Cardiac muscle cell (in vitro differentiated cells and primary cell): ENCODE results near the gene HSD3B7. TPM values are rescaled to one million over a fixed set of nuclear protein-coding genes. Genes with fewer than 3 reads are reported as not detected.
A peak's percentile ranks its signal among the peaks of the same experiment; 100 is the strongest.

Source experiments
- DNase-seq, 2 donors: peaks; one replicate each; pipeline versions ENCODE4 v3.0.0 to v3.0.0-alpha.2; 2010 to 2017; ENCODE audit warnings: low read depth in 1 of 2, low spot score in 1 of 2
- H3K27ac ChIP-seq: fragments of 200-600 bp; sonication (generic); 2 replicates; pipeline ENCODE4 v1.5.1; 2016
- H3K27me3 ChIP-seq: fragments of 200-600 bp; sonication (generic); 2 replicates; pipeline ENCODE4 v1.6.0; 2016; ENCODE audit warnings: control low read depth
- H3K36me3 ChIP-seq: fragments of 200-600 bp; sonication (generic); 2 replicates; pipeline ENCODE4 v1.5.1; 2016; ENCODE audit warnings: control low read depth
- H3K4me1 ChIP-seq: fragments of 200-600 bp; sonication (generic); 2 replicates; pipeline ENCODE4 v1.8.1; 2017; ENCODE audit warnings: low read depth, mild to moderate bottlenecking, mixed run types
- H3K4me3 ChIP-seq: fragments of 200-600 bp; sonication (generic); 2 replicates; pipeline ENCODE4 v1.5.1; 2016; ENCODE audit warnings: mild to moderate bottlenecking
- H3K9me3 ChIP-seq: fragments of 200-600 bp; sonication (generic); 2 replicates; pipeline ENCODE4 v1.5.1; 2017; ENCODE audit warnings: low read depth, mild to moderate bottlenecking, control low read depth
- CTCF ChIP-seq: IDR thresholded peaks from 2 replicates; pipeline ENCODE4 v1.5.1; 2012; ENCODE audit warnings: low read depth, mild to moderate bottlenecking, low read length
- polyA plus RNA-seq: library from polyadenylated mRNA; unstranded; fragments of >200 nt; fragmentation: Nextera tagmentation; extraction: Ambion mirVana; gene quantifications from 2 replicates; pipeline ENCODE4 v1.2.1, GENCODE V29; 2016
- total RNA-seq: library from RNA; depleted of rRNA; stranded (reverse); fragments of >200 nt; gene quantifications from 2 replicates; pipeline ENCODE4 v1.2.3, GENCODE V29; 2016

The HSD3B7 gene
- total and polyA plus RNA-seq, 2 experiments from 2014 or later, result 5.8 to 8.5 TPM

GRCh38 chr16:30949650-30950515, 35.1 kb upstream of the HSD3B7 start:
- DNase-seq, result peak; percentile 66 to 82
- Histone ChIP-seq H3K4me3 (peak overlapping the region; percentile 95), H3K27ac (peak overlapping the region; percentile 92), H3K4me1 (peaks cover 4% of the 10 kb centered on the region), H3K27me3 (no peaks in the 10 kb centered on the region), H3K36me3 (peaks cover 2% of the 10 kb centered on the region), H3K9me3 (no peaks in the 10 kb centered on the region)
- no peak for TF ChIP-seq CTCF

GRCh38 chr16:30950516-30951065, 34.4 kb upstream of the HSD3B7 start:
- peak overlapping the region; percentile 95 for H3K4me3 ChIP-seq
- no peak for DNase-seq
- H3K27me3 ChIP-seq, result no peaks in the 10 kb centered on the region
- no peak for TF ChIP-seq CTCF
- no peaks in the 10 kb centered on the region for H3K36me3 ChIP-seq
- H3K4me1 ChIP-seq, result peaks cover 4% of the 10 kb centered on the region
- H3K27ac ChIP-seq, result peak overlapping the region; percentile 92
- no peaks in the 10 kb centered on the region for H3K9me3 ChIP-seq

GRCh38 chr16:30951193-30951592, 33.8 kb upstream of the HSD3B7 start:
- no peaks in the 10 kb centered on the region for H3K36me3 ChIP-seq
- peak overlapping the region; percentile 92 for H3K27ac ChIP-seq
- H3K9me3 ChIP-seq, result no peaks in the 10 kb centered on the region
- H3K4me1 ChIP-seq, result peaks cover 4% of the 10 kb centered on the region
- H3K27me3 ChIP-seq, result no peaks in the 10 kb centered on the region
- no peak for TF ChIP-seq CTCF
- no peak overlapping the region for H3K4me3 ChIP-seq
- DNase-seq, result no peak

GRCh38 chr16:30951750-30952149, 33.3 kb upstream of the HSD3B7 start:
- H3K27me3 ChIP-seq, result no peaks in the 10 kb centered on the region
- no peak for TF ChIP-seq CTCF
- H3K4me1 ChIP-seq, result peaks cover 4% of the 10 kb centered on the region
- H3K4me3 ChIP-seq, result no peak overlapping the region
- H3K36me3 ChIP-seq, result no peaks in the 10 kb centered on the region
- peak in 1 of 2 donors; percentile 85 for DNase-seq
- H3K9me3 ChIP-seq, result no peaks in the 10 kb centered on the region
- H3K27ac ChIP-seq, result no peak overlapping the region

- H3K27ac ChIP-seq, result peak overlapping the region; percentile 49
- H3K36me3 ChIP-seq, result no peaks in the 10 kb centered on the region
- no peak for TF ChIP-seq CTCF
Observed at GRCh38 chr16:30953111-30953510, 31.9 kb upstream of the HSD3B7 start.

More at GRCh38 chr16:30953111-30953510, 31.9 kb upstream of the HSD3B7 start:
- Histone ChIP-seq H3K4me1 (peaks cover 4% of the 10 kb centered on the region), H3K27me3 (no peaks in the 10 kb centered on the region), H3K4me3 (no peak overlapping the region), H3K9me3 (no peaks in the 10 kb centered on the region)
- no peak for DNase-seq
